ENCODE results near the gene DCAF4.

DCAF4 gene

DNA sequence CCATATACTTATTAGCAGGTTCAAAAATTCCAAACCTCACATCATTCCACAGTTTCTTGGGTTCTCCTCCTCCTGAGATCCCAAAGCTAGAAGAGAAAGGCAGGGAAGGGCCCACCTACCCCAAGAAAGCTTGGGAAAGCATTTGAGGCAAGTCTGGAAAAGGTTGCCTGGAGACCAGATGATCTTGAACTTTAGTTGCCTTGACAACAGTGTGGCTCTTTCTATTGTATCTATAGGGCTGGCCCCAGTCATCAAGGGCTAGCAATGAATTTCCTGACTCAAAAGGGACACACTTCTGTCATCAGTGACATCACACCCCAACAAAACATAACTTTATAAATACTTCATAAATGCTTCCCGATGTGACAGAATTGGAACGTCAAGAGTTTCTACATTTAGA lies 60.6 kb downstream of the DCAF4 start:
- Histone ChIP-seq H3K36me3 (ENCODE audit: control insufficient read depth, insufficient read depth, low read length) (peaks cover 6% of the 10 kb centered on the region), H3K27me3 (replicated peaks; ENCODE audit: control insufficient read depth, insufficient read depth, low read length) (no peaks in the 10 kb centered on the region), H3K4me3 (replicated peaks; ENCODE audit: low read depth, low read length) (no peak overlapping the region)
- no peak for DNase-seq (ENCODE audit: extremely low read depth, insufficient read length)
- TF ChIP-seq, protein P1, sequence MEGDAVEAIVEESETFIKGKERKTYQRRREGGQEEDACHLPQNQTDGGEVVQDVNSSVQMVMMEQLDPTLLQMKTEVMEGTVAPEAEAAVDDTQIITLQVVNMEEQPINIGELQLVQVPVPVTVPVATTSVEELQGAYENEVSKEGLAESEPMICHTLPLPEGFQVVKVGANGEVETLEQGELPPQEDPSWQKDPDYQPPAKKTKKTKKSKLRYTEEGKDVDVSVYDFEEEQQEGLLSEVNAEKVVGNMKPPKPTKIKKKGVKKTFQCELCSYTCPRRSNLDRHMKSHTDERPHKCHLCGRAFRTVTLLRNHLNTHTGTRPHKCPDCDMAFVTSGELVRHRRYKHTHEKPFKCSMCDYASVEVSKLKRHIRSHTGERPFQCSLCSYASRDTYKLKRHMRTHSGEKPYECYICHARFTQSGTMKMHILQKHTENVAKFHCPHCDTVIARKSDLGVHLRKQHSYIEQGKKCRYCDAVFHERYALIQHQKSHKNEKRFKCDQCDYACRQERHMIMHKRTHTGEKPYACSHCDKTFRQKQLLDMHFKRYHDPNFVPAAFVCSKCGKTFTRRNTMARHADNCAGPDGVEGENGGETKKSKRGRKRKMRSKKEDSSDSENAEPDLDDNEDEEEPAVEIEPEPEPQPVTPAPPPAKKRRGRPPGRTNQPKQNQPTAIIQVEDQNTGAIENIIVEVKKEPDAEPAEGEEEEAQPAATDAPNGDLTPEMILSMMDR (IDR thresholded peaks at IDR 0.05; ENCODE audit: insufficient read depth, low read length, poor library complexity, severe bottlenecking), result no peak

DNA sequence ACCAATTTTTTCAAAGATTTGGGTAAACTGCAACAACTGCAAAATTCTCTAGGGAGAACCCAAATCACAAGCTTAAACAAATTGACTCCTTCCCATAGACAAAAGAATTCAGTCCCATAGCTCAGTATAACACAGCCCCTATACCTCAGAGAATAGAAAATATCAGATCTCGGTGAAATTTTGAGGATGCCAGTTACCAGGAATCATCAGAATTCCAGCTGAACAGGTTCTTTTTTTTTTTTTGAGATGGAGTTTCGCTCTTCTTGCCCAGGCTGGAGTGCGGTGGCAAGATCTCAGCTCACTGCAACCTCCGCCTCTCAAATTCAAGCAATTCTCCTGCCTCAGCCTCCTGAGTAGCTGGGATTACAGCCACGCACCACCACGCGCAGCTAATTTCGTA lies 63.9 kb downstream of the DCAF4 start:
- TF ChIP-seq, protein P1 (IDR thresholded peaks at IDR 0.05; ENCODE audit: insufficient read depth, low read length, poor library complexity, severe bottlenecking), result no peak
- peaks cover 6% of the 10 kb centered on the region for H3K36me3 ChIP-seq (ENCODE audit: control insufficient read depth, insufficient read depth, low read length)

DNA sequence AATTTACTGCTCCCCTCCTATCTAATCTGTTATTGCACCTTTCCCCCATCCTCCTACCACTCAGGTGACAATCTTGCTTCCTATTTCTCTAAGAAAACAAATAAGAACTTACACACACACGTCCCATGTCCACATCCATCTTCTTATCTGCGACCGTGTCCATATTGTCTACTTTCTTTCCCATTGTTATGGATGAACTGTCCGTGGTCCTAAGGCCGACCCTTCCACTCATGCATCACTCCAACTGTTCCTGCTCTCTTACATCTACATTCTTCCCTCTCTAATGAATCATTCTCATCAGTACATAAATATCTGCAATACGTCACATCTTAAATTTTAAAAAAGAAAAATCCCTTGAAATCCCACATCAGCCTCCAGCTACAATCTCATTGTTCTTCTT lies 70.7 kb downstream of the DCAF4 start:
- TF ChIP-seq, protein P1 (IDR thresholded peaks at IDR 0.05; ENCODE audit: insufficient read depth, low read length, poor library complexity, severe bottlenecking), result no peak
- no peak for DNase-seq (ENCODE audit: extremely low read depth, insufficient read length)
- Histone ChIP-seq H3K27me3 (replicated peaks; ENCODE audit: control insufficient read depth, insufficient read depth, low read length) (no peaks in the 10 kb centered on the region), H3K36me3 (ENCODE audit: control insufficient read depth, insufficient read depth, low read length) (peaks cover 15% of the 10 kb centered on the region), H3K4me3 (replicated peaks; ENCODE audit: low read depth, low read length) (no peak overlapping the region)

More for the DNA sequence above, 63.9 kb downstream of the DCAF4 start:
- no peak overlapping the region for H3K4me3 ChIP-seq (replicated peaks; ENCODE audit: low read depth, low read length)
- no peak for DNase-seq (ENCODE audit: extremely low read depth, insufficient read length)
- H3K27me3 ChIP-seq (replicated peaks; ENCODE audit: control insufficient read depth, insufficient read depth, low read length), result no peaks in the 10 kb centered on the region

DNA sequence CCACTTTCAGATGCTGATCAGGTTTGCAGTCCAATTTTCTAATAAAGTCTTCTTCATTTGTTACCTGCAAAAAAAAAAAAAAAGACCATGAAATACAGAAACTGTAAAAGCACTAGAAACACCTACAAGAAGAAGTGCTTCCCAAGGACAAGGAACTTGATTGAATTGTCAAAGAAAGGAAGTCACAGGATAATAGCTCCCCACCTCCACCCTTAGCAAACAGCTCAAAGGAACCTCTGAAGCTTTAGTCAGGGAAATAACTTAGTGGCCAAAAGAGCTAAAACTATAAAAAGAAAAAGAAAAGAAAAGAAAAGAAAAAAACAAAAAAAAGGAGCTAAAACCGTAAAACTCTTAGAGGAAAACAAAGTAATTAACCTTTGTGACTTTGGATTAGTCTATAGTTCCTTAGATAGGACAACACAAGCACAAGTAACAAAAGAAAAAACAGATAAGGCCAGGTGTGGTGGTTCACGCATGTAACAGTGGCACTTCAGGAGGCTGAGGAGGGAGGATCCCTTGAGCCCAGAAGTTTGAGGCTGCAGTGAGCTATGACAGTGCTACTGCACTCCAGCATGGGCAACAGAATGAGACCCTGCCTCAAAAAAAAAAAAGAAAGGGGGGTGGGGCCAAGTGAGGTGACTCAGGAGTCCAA lies 72.1 kb downstream of the DCAF4 start:
- no peak for DNase-seq (ENCODE audit: extremely low read depth, insufficient read length)
- H3K27me3 ChIP-seq (replicated peaks; ENCODE audit: control insufficient read depth, insufficient read depth, low read length), result no peaks in the 10 kb centered on the region
- TF ChIP-seq, protein P1 (IDR thresholded peaks at IDR 0.05; ENCODE audit: insufficient read depth, low read length, poor library complexity, severe bottlenecking), result no peak

DNA sequence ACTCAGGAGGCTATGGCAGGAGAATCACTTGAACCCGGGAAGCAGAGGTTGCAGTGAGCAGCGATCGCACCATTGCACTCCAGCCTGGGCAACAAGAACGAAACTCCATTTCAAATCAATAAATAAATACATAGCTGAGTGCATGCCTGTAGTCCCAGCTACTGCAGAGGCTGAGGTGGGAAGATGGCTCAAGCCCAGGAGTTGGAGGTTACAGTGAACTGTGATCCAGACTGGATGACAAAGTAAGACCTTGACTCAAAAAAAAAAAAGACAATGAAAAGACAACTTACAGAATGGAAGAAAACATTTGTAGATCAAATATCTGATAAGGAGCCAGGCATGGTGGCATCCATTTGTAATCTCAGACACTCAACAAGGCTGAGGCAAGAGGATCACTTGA lies 73.1 kb downstream of the DCAF4 start:
- DNase-seq (ENCODE audit: extremely low read depth, insufficient read length), result no peak
- no peak overlapping the region for H3K4me3 ChIP-seq (replicated peaks; ENCODE audit: low read depth, low read length)
- TF ChIP-seq, protein P1 (IDR thresholded peaks at IDR 0.05; ENCODE audit: insufficient read depth, low read length, poor library complexity, severe bottlenecking), result no peak
- H3K36me3 ChIP-seq (ENCODE audit: control insufficient read depth, insufficient read depth, low read length), result peaks cover 10% of the 10 kb centered on the region
- no peaks in the 10 kb centered on the region for H3K27me3 ChIP-seq (replicated peaks; ENCODE audit: control insufficient read depth, insufficient read depth, low read length)

More for the DNA sequence above, 72.1 kb downstream of the DCAF4 start:
- no peak overlapping the region for H3K4me3 ChIP-seq (replicated peaks; ENCODE audit: low read depth, low read length)
- peaks cover 10% of the 10 kb centered on the region for H3K36me3 ChIP-seq (ENCODE audit: control insufficient read depth, insufficient read depth, low read length)

DNA sequence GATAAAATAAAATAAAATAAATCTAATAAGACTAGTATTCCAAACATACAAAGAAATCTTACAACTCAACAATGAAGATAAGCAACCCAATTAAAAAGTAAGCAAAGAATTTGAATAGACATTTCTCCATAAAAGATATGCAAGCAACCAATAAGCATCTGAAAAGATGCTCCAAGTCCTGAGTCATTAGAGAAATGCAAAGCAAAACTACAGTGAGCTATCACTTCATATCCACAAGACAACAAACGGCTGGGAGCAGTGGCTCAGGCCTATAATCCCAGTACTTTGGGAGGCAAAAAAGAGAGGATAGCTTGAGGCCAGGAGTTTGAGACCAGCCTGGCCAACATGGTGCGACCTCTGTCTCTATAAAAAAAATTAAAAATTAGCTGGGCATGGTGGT lies 73.8 kb downstream of the DCAF4 start:
- no peaks in the 10 kb centered on the region for H3K27me3 ChIP-seq (replicated peaks; ENCODE audit: control insufficient read depth, insufficient read depth, low read length)
- DNase-seq (ENCODE audit: extremely low read depth, insufficient read length), result no peak
- TF ChIP-seq, protein P1 (IDR thresholded peaks at IDR 0.05; ENCODE audit: insufficient read depth, low read length, poor library complexity, severe bottlenecking), result no peak
- H3K36me3 ChIP-seq (ENCODE audit: control insufficient read depth, insufficient read depth, low read length), result peaks cover 10% of the 10 kb centered on the region
- no peak overlapping the region for H3K4me3 ChIP-seq (replicated peaks; ENCODE audit: low read depth, low read length)

Data from GM06990 (cell line).